Tibial nerve (tissue), 3 donors: Measurements from ENCODE around the gene YWHAG.

Experiments used
- POLR2A ChIP-seq, 2 donors: fragments of 450-650 bp; IDR thresholded peaks; one replicate each; pipeline ENCODE4 v1.6.1; 2017; ENCODE audit warnings: antibody characterized with exemption in 2 of 2, mild to moderate bottlenecking in 2 of 2, moderate library complexity in 2 of 2
- TF ChIP-seq, protein P1 (sequence below), 5 experiments: fragments of 200-600 bp in 3 of 5; fragments of 450-650 bp in 2 of 5; sonication (generic) in 3 of 5; IDR thresholded peaks; one replicate each; pipeline ENCODE4 v1.5.1; 2016 to 2019; ENCODE audit warnings: antibody characterized with exemption in 5 of 5, mild to moderate bottlenecking in 3 of 5, moderate library complexity in 2 of 5

DNA sequence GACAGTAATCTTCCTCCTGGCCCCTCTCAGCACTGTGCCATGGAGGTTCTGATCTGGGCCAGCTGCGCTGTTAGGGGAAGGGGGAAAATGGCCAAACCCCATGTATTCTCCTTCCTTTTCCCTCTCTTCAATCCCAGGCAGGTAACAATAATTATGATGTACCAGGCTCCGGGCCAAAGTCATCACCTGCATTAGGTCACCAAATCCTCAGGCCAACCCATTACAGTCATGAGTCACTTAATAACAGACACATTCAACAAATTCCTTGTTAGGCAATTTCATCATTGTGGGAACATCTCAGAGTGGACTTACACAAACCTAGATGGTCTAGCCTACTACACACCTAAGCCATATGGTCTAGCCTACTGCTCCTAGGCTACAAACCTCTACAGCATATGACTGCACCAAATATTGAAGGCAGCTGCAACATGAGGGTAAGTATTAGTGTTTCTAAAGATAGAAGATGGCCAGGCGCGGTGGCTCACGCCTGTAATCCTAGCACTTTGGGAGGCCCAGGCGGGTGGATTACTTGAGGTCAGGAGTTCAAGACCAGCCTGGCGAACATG, 58.5 kb downstream of the YWHAG start:
- TF ChIP-seq, protein P1, sequence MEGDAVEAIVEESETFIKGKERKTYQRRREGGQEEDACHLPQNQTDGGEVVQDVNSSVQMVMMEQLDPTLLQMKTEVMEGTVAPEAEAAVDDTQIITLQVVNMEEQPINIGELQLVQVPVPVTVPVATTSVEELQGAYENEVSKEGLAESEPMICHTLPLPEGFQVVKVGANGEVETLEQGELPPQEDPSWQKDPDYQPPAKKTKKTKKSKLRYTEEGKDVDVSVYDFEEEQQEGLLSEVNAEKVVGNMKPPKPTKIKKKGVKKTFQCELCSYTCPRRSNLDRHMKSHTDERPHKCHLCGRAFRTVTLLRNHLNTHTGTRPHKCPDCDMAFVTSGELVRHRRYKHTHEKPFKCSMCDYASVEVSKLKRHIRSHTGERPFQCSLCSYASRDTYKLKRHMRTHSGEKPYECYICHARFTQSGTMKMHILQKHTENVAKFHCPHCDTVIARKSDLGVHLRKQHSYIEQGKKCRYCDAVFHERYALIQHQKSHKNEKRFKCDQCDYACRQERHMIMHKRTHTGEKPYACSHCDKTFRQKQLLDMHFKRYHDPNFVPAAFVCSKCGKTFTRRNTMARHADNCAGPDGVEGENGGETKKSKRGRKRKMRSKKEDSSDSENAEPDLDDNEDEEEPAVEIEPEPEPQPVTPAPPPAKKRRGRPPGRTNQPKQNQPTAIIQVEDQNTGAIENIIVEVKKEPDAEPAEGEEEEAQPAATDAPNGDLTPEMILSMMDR (IDR thresholded peaks at IDR 0.05): no peak
- no peak for TF ChIP-seq POLR2A (IDR thresholded peaks at IDR 0.05)
